Astrocyte (in vitro differentiated cells and primary cell): Measurements from ENCODE around the gene ARIH1. TPM values are rescaled to one million over a fixed set of nuclear protein-coding genes. Genes with fewer than 3 reads are reported as not detected.
"Not testable (repeated sequence)": the region's sequence is repeated elsewhere in the genome, so short reads cannot be mapped to it uniquely, and the experiment has no call there.

ENCODE experiments used
- DNase-seq: peaks from one replicate; pipeline ENCODE4 v3.0.0-alpha.2; 2010; ENCODE audit warnings: low read depth
- FAIRE-seq: peaks from 2 replicates; lab custom pipeline; 2011; peaks lifted over from hg19 to GRCh38; lab: Jason Lieb, UNC
- H2AFZ ChIP-seq: 2 replicates; pipeline ENCODE4 v1.6.0; 2012; ENCODE audit warnings: low read depth, low read length, inconsistent platforms
- H3K27ac ChIP-seq: 2 replicates; pipeline ENCODE4 v1.5.1; 2011; ENCODE audit warnings: low read depth, low read length, inconsistent platforms
- H3K27me3 ChIP-seq: 2 replicates; pipeline ENCODE4 v1.6.0; 2011; ENCODE audit warnings: low read length, inconsistent platforms; ENCODE audit not compliant: insufficient read depth
- H3K36me3 ChIP-seq: 2 replicates; pipeline ENCODE4 v1.5.1; 2011; ENCODE audit warnings: low read length, inconsistent platforms; ENCODE audit not compliant: insufficient read depth
- H3K4me1 ChIP-seq: 2 replicates; pipeline ENCODE4 v1.5.1; 2011; ENCODE audit warnings: low read length, inconsistent platforms; ENCODE audit not compliant: insufficient read depth
- H3K4me2 ChIP-seq: 2 replicates; pipeline ENCODE4 v1.6.0; 2012; ENCODE audit warnings: low read length, inconsistent platforms
- H3K4me3 ChIP-seq: 2 replicates; pipeline ENCODE4 v1.5.1; 2011; ENCODE audit warnings: low read depth, mild to moderate bottlenecking, low read length, inconsistent platforms; ENCODE audit not compliant: insufficient read depth
- H3K79me2 ChIP-seq: 2 replicates; pipeline ENCODE4 v1.6.0; 2012; ENCODE audit warnings: mild to moderate bottlenecking, low read length, inconsistent platforms; ENCODE audit not compliant: insufficient read depth
- H3K9ac ChIP-seq: 2 replicates; pipeline ENCODE4 v1.6.0; 2012; ENCODE audit warnings: mild to moderate bottlenecking, low read length, inconsistent platforms
- H3K9me3 ChIP-seq: 2 replicates; pipeline ENCODE4 v1.5.1; 2012; ENCODE audit warnings: low read depth, mild to moderate bottlenecking, low read length, inconsistent platforms; ENCODE audit not compliant: insufficient read depth
- H4K20me1 ChIP-seq: 2 replicates; pipeline ENCODE4 v1.6.0; 2012; ENCODE audit warnings: low read length, inconsistent platforms; ENCODE audit not compliant: insufficient read depth
- H3K27ac Mint-ChIP-seq: one replicate; pipeline ENCODE4 v1.8.0; 2021; ENCODE audit warnings: mild to moderate bottlenecking, mixed read lengths; ENCODE audit not compliant: unreplicated experiment
- H3K27me3 Mint-ChIP-seq: one replicate; pipeline ENCODE4 v1.8.0; 2021; ENCODE audit warnings: low read depth, mixed read lengths; ENCODE audit not compliant: unreplicated experiment
- H3K36me3 Mint-ChIP-seq: one replicate; pipeline ENCODE4 v1.8.0; 2021; ENCODE audit warnings: low read depth, mixed read lengths; ENCODE audit not compliant: unreplicated experiment
- H3K4me1 Mint-ChIP-seq: one replicate; pipeline ENCODE4 v1.8.0; 2021; ENCODE audit warnings: low read depth, mixed read lengths; ENCODE audit not compliant: unreplicated experiment
- H3K4me3 Mint-ChIP-seq: one replicate; pipeline ENCODE4 v1.8.0; 2021; ENCODE audit warnings: mild to moderate bottlenecking, moderate library complexity, mixed read lengths; ENCODE audit not compliant: unreplicated experiment
- H3K9me3 Mint-ChIP-seq: one replicate; pipeline ENCODE4 v1.8.0; 2021; ENCODE audit warnings: mild to moderate bottlenecking, mixed read lengths; ENCODE audit not compliant: unreplicated experiment
- CTCF ChIP-seq: IDR thresholded peaks from 2 replicates; pipeline ENCODE4 v1.5.1; 2011; ENCODE audit warnings: low read depth, mild to moderate bottlenecking, inconsistent platforms, low read length, moderate library complexity; ENCODE audit not compliant: insufficient read depth
- EZH2 ChIP-seq: IDR thresholded peaks from 2 replicates; pipeline ENCODE4 v1.6.1; 2012; ENCODE audit warnings: mild to moderate bottlenecking, low read length, inconsistent platforms; ENCODE audit not compliant: insufficient read depth
- total RNA-seq: library from RNA; stranded (reverse); gene quantifications from 2 replicates; pipeline ENCODE4 v1.2.1, GENCODE V29; 2021

Gene ARIH1
- total RNA-seq, 1 donor from 2014 or later: 212 TPM

DNA sequence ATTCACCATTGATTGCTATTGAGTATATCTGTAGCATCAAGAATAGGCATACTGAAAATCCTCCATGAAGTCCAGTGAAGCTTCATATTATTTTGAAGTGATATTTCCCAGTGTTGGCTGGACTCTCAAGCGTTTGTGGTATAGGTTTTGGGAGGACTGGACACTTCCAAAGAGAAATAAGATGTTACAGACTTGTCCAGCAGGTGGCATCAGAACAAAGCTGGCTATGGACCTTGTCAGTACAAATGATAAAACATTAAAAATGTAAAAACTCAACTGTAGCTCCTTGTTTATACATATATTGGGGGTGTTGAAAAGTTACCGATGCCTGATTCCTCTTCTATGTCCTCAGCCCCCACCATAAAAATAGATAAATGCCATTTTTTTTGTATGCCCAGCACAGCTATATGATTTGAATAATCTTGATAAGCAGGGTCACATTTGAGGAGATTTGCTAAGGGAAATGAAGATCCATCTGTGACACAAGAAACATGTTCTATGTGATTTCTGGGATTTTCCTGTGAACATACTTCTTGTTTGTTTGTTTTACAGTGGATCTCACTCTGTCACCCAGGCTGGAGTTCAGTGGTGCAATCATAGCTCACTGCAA lies 125.8 kb downstream of the ARIH1 start:
- Mint-ChIP-seq H3K27me3 (no peaks in the 10 kb centered on the region), H3K9me3 (no peaks in the 10 kb centered on the region), H3K27ac (no peak overlapping the region), H3K4me1 (peaks cover 9% of the 10 kb centered on the region), H3K36me3 (no peaks in the 10 kb centered on the region), H3K4me3 (no peak overlapping the region)
- H3K27ac ChIP-seq: no peak overlapping the region
- peak; percentile 66 for TF ChIP-seq CTCF
- no peak for TF ChIP-seq EZH2
- no peak overlapping the region for H3K4me3 ChIP-seq
- DNase-seq (peak; percentile 27), FAIRE-seq (no peak)
- no peak overlapping the region for H2AFZ ChIP-seq
- no peaks in the 10 kb centered on the region for H3K79me2 ChIP-seq
- H3K36me3 ChIP-seq: no peaks in the 10 kb centered on the region
- H3K9me3 ChIP-seq: no peaks in the 10 kb centered on the region
- H3K27me3 ChIP-seq: no peaks in the 10 kb centered on the region
- H4K20me1 ChIP-seq: no peaks in the 10 kb centered on the region
- H3K4me1 ChIP-seq: no peaks in the 10 kb centered on the region
- H3K4me2 ChIP-seq: no peak overlapping the region
- H3K9ac ChIP-seq: no peak overlapping the region

GRCh38 chr15:72604794-72605193 lies 130.7 kb downstream of the ARIH1 start:
- FAIRE-seq: no peak

GRCh38 chr15:72608084-72608483 lies 134.0 kb downstream of the ARIH1 start:
- H2AFZ ChIP-seq, H3K4me3 Mint-ChIP-seq, H4K20me1 ChIP-seq, H3K4me3 ChIP-seq, H3K9me3 ChIP-seq, H3K4me2 ChIP-seq, H3K27me3 ChIP-seq, H3K9me3 Mint-ChIP-seq, H3K4me1 ChIP-seq, FAIRE-seq, DNase-seq, H3K27ac ChIP-seq, H3K27ac Mint-ChIP-seq, H3K79me2 ChIP-seq, H3K9ac ChIP-seq, H3K4me1 Mint-ChIP-seq, H3K36me3 ChIP-seq: not testable (repeated sequence)
- peaks cover 27% of the 10 kb centered on the region for H3K27me3 Mint-ChIP-seq
- H3K36me3 Mint-ChIP-seq: peaks cover 16% of the 10 kb centered on the region

More at GRCh38 chr15:72604794-72605193, 130.7 kb downstream of the ARIH1 start:
- Mint-ChIP-seq H3K4me1 (peaks cover 7% of the 10 kb centered on the region), H3K9me3 (no peaks in the 10 kb centered on the region), H3K4me3 (no peak overlapping the region), H3K27me3 (peaks cover 27% of the 10 kb centered on the region), H3K27ac (no peak overlapping the region), H3K36me3 (peaks cover 14% of the 10 kb centered on the region)
- Histone ChIP-seq H3K9me3 (no peaks in the 10 kb centered on the region), H3K27me3 (no peaks in the 10 kb centered on the region), H3K79me2 (no peaks in the 10 kb centered on the region), H3K36me3 (no peaks in the 10 kb centered on the region), H3K4me1 (no peaks in the 10 kb centered on the region), H4K20me1 (no peaks in the 10 kb centered on the region), H3K4me2 (no peak overlapping the region), H3K9ac (no peak overlapping the region), H3K27ac (no peak overlapping the region), H2AFZ (no peak overlapping the region), H3K4me3 (no peak overlapping the region)
- no peak for DNase-seq
- TF ChIP-seq EZH2: no peak
- TF ChIP-seq CTCF: no peak
